Measurements from ENCODE around the gene TFAP2A.

DNA sequence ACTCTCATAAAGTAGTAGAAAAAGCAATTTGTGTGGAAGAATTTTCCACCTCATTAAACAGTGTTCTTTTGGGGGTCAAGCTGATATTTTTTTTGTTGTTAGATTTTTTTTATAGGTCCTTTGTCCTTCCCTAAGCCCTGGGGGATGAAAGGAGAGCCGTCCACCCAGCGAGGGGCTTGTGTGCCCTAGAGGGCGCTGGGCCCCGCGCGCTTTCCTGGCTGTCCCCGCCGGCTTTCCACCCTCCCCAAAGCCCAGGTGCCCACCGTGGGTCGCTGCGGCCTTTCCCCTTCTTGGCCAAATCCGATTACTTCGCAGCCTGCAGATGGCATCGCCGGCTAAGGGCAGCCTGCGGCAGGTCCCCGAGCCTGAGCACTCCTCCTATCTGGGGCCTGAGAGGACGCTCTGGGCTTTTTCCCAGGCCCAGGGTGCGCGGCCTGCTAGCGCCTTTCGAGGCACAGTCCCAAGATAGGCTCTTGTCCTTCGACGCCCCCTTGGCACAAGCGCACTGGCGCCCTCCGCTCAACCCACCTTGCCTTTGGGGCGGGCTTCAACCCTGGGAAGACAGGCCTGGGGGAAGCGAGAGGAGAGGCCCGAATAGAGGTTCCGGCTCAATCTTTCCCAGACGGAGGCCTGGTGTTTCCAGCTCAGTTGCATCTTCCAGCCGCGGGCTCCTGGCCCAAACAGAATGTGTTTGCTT lies 33.6 kb downstream of the TFAP2A start:
- TF ChIP-seq, protein P1, sequence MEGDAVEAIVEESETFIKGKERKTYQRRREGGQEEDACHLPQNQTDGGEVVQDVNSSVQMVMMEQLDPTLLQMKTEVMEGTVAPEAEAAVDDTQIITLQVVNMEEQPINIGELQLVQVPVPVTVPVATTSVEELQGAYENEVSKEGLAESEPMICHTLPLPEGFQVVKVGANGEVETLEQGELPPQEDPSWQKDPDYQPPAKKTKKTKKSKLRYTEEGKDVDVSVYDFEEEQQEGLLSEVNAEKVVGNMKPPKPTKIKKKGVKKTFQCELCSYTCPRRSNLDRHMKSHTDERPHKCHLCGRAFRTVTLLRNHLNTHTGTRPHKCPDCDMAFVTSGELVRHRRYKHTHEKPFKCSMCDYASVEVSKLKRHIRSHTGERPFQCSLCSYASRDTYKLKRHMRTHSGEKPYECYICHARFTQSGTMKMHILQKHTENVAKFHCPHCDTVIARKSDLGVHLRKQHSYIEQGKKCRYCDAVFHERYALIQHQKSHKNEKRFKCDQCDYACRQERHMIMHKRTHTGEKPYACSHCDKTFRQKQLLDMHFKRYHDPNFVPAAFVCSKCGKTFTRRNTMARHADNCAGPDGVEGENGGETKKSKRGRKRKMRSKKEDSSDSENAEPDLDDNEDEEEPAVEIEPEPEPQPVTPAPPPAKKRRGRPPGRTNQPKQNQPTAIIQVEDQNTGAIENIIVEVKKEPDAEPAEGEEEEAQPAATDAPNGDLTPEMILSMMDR (conservative IDR thresholded peaks at IDR 0.05): no peak
- no peak for TF ChIP-seq ZFX (IDR thresholded peaks at IDR 0.05)
